ENCODE results near the gene CTRB1.
"Not testable (repeated sequence)": the region's sequence is repeated elsewhere in the genome, so short reads cannot be mapped to it uniquely, and the experiment has no call there.

CTRB1 gene

GRCh38 chr16:75204905-75205304 is 13.9 kb upstream of the CTRB1 start:
- not testable (repeated sequence) for FAIRE-seq

- not testable (repeated sequence) for FAIRE-seq
Measured at GRCh38 chr16:75205438-75205837, 13.3 kb upstream of the CTRB1 start.

GRCh38 chr16:75205961-75206748 is 12.6 kb upstream of the CTRB1 start:
- not testable (repeated sequence) for FAIRE-seq

GRCh38 chr16:75206749-75207451 is 11.9 kb upstream of the CTRB1 start, which contains the start of gene CTRB2:
Gene CTRB2 (minus strand): TSS chr16:75207161. CDS start chr16:75207141, 20 bp downstream.
- FAIRE-seq = no peak

- FAIRE-seq = no peak
Measured at GRCh38 chr16:75207831-75208230, 11.0 kb upstream of the CTRB1 start.

- no peak for FAIRE-seq
Measured at GRCh38 chr16:75208242-75208825, 10.5 kb upstream of the CTRB1 start.

- FAIRE-seq = no peak
Measured at GRCh38 chr16:75208861-75209505, 9.8 kb upstream of the CTRB1 start.

GRCh38 chr16:75209514-75209913 is 9.3 kb upstream of the CTRB1 start:
- not testable (repeated sequence) for FAIRE-seq

- no peak for FAIRE-seq
Measured at GRCh38 chr16:75209944-75210343, 8.8 kb upstream of the CTRB1 start.

- not testable (repeated sequence) for FAIRE-seq
Measured at GRCh38 chr16:75211286-75211685, 7.5 kb upstream of the CTRB1 start.

GRCh38 chr16:75216127-75216526 is 2.7 kb upstream of the CTRB1 start:
- no peak for FAIRE-seq

- no peak for FAIRE-seq
Measured at GRCh38 chr16:75216576-75216975, 2.2 kb upstream of the CTRB1 start.

- no peak for FAIRE-seq
Measured at GRCh38 chr16:75217389-75217851, 1.4 kb upstream of the CTRB1 start.

GRCh38 chr16:75219088-75219487 is 300 bp downstream of the CTRB1 start:
- FAIRE-seq = no peak

- FAIRE-seq = no peak
Measured at GRCh38 chr16:75219838-75220237, 1.1 kb downstream of the CTRB1 start.

- no peak for FAIRE-seq
Measured at GRCh38 chr16:75222271-75222783, 3.5 kb downstream of the CTRB1 start.

GRCh38 chr16:75223129-75223528 is 4.3 kb downstream of the CTRB1 start:
- FAIRE-seq = not testable (repeated sequence)

- FAIRE-seq = no peak
Measured at GRCh38 chr16:75224306-75225082, 5.7 kb downstream of the CTRB1 start.

GRCh38 chr16:75225092-75225491 is 6.3 kb downstream of the CTRB1 start:
- no peak for FAIRE-seq

- no peak for FAIRE-seq
Measured at GRCh38 chr16:75225678-75226515, 7.1 kb downstream of the CTRB1 start.
